OCI-LY3 (cell line): Measurements from ENCODE around the gene NR2C2.

Experiments
- H2AFZ ChIP-seq: fragments of 200-600, 300-600 bp; shearing (Covaris generic); 2 replicates; pipeline ENCODE4 v1.6.0; 2014; ENCODE audit warnings: antibody characterized with exemption, low read depth, low read length
- H3K27ac ChIP-seq: fragments of 200-600, 300-600 bp; sonication (generic); 2 replicates; pipeline ENCODE4 v1.5.1; 2014; ENCODE audit warnings: mild to moderate bottlenecking, low read length, moderate library complexity, mixed read lengths
- H3K27me3 ChIP-seq: fragments of 200-600, 300-600 bp; sonication (generic); 2 replicates; pipeline ENCODE4 v1.6.1; 2014; ENCODE audit warnings: low read depth, low read length, mixed read lengths
- H3K36me3 ChIP-seq: fragments of 200-600, 300-600 bp; sonication (generic); replicated peaks from 2 replicates; pipeline ENCODE3; 2014; ENCODE audit warnings: low read depth, low read length, mixed read lengths
- H3K4me1 ChIP-seq: fragments of 300-600, 200-600 bp; sonication (generic); 2 replicates; pipeline ENCODE4 v1.6.1; 2014; ENCODE audit warnings: low read length, mixed read lengths
- H3K4me2 ChIP-seq: fragments of 200-600, 300-600 bp; sonication (generic); 2 replicates; pipeline ENCODE4 v1.6.1; 2014; ENCODE audit warnings: low read length, mixed read lengths
- H3K4me3 ChIP-seq: fragments of 300-600, 200-600 bp; sonication (generic); 2 replicates; pipeline ENCODE4 v1.5.1; 2014; ENCODE audit warnings: antibody characterized with exemption, mild to moderate bottlenecking, low read length, moderate library complexity
- H3K79me2 ChIP-seq: fragments of 300-600, 200-600 bp; shearing (Covaris generic); 2 replicates; pipeline ENCODE4 v1.6.1; 2014; ENCODE audit warnings: mild to moderate bottlenecking, low read length, mixed read lengths
- H3K9ac ChIP-seq: fragments of 300-600, 200-600 bp; shearing (Covaris generic); 2 replicates; pipeline ENCODE4 v1.6.0; 2014; ENCODE audit warnings: mild to moderate bottlenecking, low read length, moderate library complexity
- H3K9me3 ChIP-seq: fragments of 200-600, 300-600 bp; shearing (Covaris generic); 2 replicates; pipeline ENCODE4 v1.6.1; 2014; ENCODE audit warnings: low read length, mixed read lengths; ENCODE audit not compliant: insufficient read depth
- H4K20me1 ChIP-seq: fragments of 200-600, 300-600 bp; sonication (generic); 2 replicates; pipeline ENCODE4 v1.6.1; 2016; ENCODE audit warnings: low read length, mixed read lengths; ENCODE audit not compliant: insufficient read depth
- CTCF ChIP-seq: fragments of 200-600, 300-600 bp; sonication (generic); IDR thresholded peaks from 2 replicates; pipeline ENCODE4 v1.5.1; 2014; ENCODE audit warnings: antibody characterized with exemption, low read length, low read depth
- EZH2phosphoT487 ChIP-seq: fragments of 200-600 bp; shearing (Covaris generic); IDR thresholded peaks from 2 replicates; pipeline ENCODE4 v1.6.1; 2018; ENCODE audit warnings: antibody characterized with exemption, mixed run types, low read depth

Gene NR2C2

GRCh38 chr3:15023719-15024118 is 76.3 kb downstream of the NR2C2 start:
- Histone ChIP-seq H3K36me3 (peaks cover 27% of the 10 kb centered on the region), H3K4me3 (no peak overlapping the region)

GRCh38 chr3:15029625-15030024 is 82.2 kb downstream of the NR2C2 start:
- Histone ChIP-seq H4K20me1 (no peaks in the 10 kb centered on the region), H3K4me3 (no peak overlapping the region), H3K27me3 (no peaks in the 10 kb centered on the region), H3K79me2 (no peaks in the 10 kb centered on the region), H2AFZ (no peak overlapping the region), H3K9me3 (no peaks in the 10 kb centered on the region), H3K9ac (no peak overlapping the region), H3K4me2 (no peak overlapping the region), H3K27ac (no peak overlapping the region), H3K4me1 (no peaks in the 10 kb centered on the region), H3K36me3 (peaks cover 41% of the 10 kb centered on the region)
- TF ChIP-seq EZH2phosphoT487, result no peak
- TF ChIP-seq CTCF, result no peak

More at GRCh38 chr3:15023719-15024118, 76.3 kb downstream of the NR2C2 start:
- Histone ChIP-seq H3K79me2 (no peaks in the 10 kb centered on the region), H3K27me3 (no peaks in the 10 kb centered on the region), H3K27ac (no peak overlapping the region), H3K9ac (no peak overlapping the region), H4K20me1 (no peaks in the 10 kb centered on the region), H2AFZ (no peak overlapping the region), H3K4me2 (no peak overlapping the region), H3K4me1 (no peaks in the 10 kb centered on the region), H3K9me3 (no peaks in the 10 kb centered on the region)
- TF ChIP-seq CTCF, result no peak
- no peak for TF ChIP-seq EZH2phosphoT487

- Histone ChIP-seq H3K4me1 (no peaks in the 10 kb centered on the region), H3K36me3 (peaks cover 47% of the 10 kb centered on the region), H3K9me3 (no peaks in the 10 kb centered on the region), H3K27me3 (no peaks in the 10 kb centered on the region), H3K27ac (no peak overlapping the region), H3K4me2 (no peak overlapping the region), H2AFZ (no peak overlapping the region), H3K4me3 (no peak overlapping the region), H3K79me2 (no peaks in the 10 kb centered on the region), H3K9ac (no peak overlapping the region), H4K20me1 (no peaks in the 10 kb centered on the region)
- no peak for TF ChIP-seq EZH2phosphoT487
- no peak for TF ChIP-seq CTCF
Measured at GRCh38 chr3:15032650-15033049, 85.3 kb downstream of the NR2C2 start.

GRCh38 chr3:15033103-15033502 is 85.7 kb downstream of the NR2C2 start:
- H3K36me3 ChIP-seq, result peaks cover 48% of the 10 kb centered on the region
- H2AFZ ChIP-seq, result no peak overlapping the region
- no peak overlapping the region for H3K27ac ChIP-seq
- H3K4me1 ChIP-seq, result no peaks in the 10 kb centered on the region
- no peaks in the 10 kb centered on the region for H3K9me3 ChIP-seq
- no peak overlapping the region for H3K4me3 ChIP-seq
- H3K79me2 ChIP-seq, result no peaks in the 10 kb centered on the region
- no peaks in the 10 kb centered on the region for H4K20me1 ChIP-seq
- no peak overlapping the region for H3K9ac ChIP-seq
- no peaks in the 10 kb centered on the region for H3K27me3 ChIP-seq
- H3K4me2 ChIP-seq, result no peak overlapping the region
- TF ChIP-seq EZH2phosphoT487 (no peak), CTCF (no peak)
